ENCODE measurements around the gene TM7SF2.

TM7SF2 gene

GRCh38 chr11:65095427-65095826 is 16.2 kb upstream of the TM7SF2 start:
- no peak for DNase-seq

GRCh38 chr11:65095974-65096806 is 15.5 kb upstream of the TM7SF2 start, which contains the start of gene VPS51:
VPS51 (plus strand) TSS chr11:65096214; CDS start chr11:65096251, 37 bp downstream.
- peak; percentile 86 for DNase-seq

- DNase-seq, result no peak
Measured at GRCh38 chr11:65096926-65097325, 14.7 kb upstream of the TM7SF2 start.

GRCh38 chr11:65100674-65101350 is 10.9 kb upstream of the TM7SF2 start:
- no peak for DNase-seq

- no peak for DNase-seq
Measured at GRCh38 chr11:65102142-65103095, 9.3 kb upstream of the TM7SF2 start.

GRCh38 chr11:65103476-65103875 is 8.2 kb upstream of the TM7SF2 start:
- DNase-seq, result no peak

- no peak for DNase-seq
Measured at GRCh38 chr11:65104628-65105027, 7.0 kb upstream of the TM7SF2 start.

GRCh38 chr11:65107078-65107477 is 4.6 kb upstream of the TM7SF2 start:
- no peak for DNase-seq

GRCh38 chr11:65107751-65108468 is 3.8 kb upstream of the TM7SF2 start:
- DNase-seq, result no peak

GRCh38 chr11:65108469-65109123 is 3.1 kb upstream of the TM7SF2 start:
- no peak for DNase-seq

- no peak for DNase-seq
Measured at GRCh38 chr11:65109231-65110198, 2.2 kb upstream of the TM7SF2 start.

- peak; percentile 79 for DNase-seq
Measured at GRCh38 chr11:65110354-65110861, 1.3 kb upstream of the TM7SF2 start.

GRCh38 chr11:65111159-65111743 is 421 bp upstream of the TM7SF2 start:
- DNase-seq, result no peak

- DNase-seq, result peak; percentile 41
Measured at GRCh38 chr11:65112546-65113360, 1.1 kb downstream of the TM7SF2 start.

GRCh38 chr11:65113361-65113756 is 1.7 kb downstream of the TM7SF2 start:
- no peak for DNase-seq

GRCh38 chr11:65113839-65114238 is 2.2 kb downstream of the TM7SF2 start:
- DNase-seq, result no peak

GRCh38 chr11:65114538-65115171 is 3.0 kb downstream of the TM7SF2 start:
- DNase-seq, result no peak

- DNase-seq, result no peak
Measured at GRCh38 chr11:65115361-65116082, 3.9 kb downstream of the TM7SF2 start.
